GM20431 (cell line): ENCODE data around the gene GAL3ST2.

Source experiments
- in situ Hi-C: fragments of 300-500 bp; cut with MseI, MboI; formaldehyde crosslinking; loops from one replicate; pipeline ENCODE4 v1.15.0; 2020; ENCODE audit warnings: low sequenced_read_pairs; ENCODE audit not compliant: unreplicated experiment

The GAL3ST2 gene

DNA sequence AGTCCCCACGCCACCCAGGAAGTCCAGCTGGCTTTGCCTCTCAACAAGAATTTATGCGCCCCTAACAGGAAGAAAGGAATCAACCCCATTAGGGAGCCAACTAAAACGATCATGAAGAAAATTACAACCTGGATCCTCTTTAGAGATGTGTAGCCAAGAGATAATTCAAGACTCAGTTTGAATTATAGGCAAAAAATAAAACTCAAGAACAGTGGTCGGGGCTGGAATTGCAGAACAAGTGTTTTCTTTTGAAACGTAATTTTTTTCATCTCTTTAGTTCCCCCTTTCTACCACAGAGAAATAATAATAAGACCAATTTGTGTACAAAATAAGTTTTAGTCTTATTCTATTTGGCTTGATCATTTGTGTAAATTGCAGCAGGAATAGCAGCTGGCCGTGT lies 59.7 kb downstream of the GAL3ST2 start:
- in situ Hi-C loops: no loop called here

GRCh38 chr2:241837197-241837965 lies 60.8 kb downstream of the GAL3ST2 start:
- in situ Hi-C loops: no loop called here

DNA sequence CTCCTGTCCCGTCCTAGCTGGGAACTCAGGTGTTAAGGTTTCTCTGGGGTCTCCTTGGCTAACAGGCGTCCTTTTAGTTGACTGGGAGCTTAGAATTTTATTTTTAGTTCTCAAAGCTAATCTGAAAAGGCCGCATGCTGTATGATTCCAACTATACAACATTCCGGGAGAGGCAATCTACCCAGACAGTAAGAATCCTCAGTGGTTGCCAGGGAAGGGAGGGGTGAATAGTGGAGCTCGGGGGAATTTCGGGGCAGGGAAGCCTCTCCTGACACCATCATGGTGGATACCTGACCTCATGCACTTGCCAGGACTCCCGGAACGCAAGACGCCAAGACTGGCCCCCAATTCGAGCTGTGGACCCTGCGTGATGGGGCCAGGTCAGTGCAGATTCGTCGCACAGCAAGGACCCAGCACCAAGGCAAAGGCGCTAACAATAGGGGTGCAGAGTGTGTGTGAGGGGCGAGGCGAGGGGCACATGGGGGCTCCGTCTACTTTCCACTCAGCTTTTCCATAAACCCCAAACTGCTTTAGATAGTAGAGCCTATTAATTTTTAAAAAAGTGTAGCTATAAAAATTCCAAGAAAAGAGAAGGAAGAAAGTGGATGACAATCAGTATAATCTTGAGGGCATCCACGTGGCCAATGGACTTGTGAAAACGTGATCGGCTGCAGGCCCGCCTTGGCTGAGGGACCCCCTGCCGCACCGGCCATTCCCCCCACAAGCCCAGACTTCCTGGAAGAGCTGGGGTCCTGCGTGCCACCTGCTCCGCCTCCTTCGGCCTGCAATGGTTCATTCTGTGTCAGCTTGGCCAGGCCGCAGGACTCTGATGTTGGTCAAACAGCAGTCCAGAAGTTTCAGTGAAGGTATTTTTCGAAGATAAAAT lies 64.8 kb downstream of the GAL3ST2 start:
- in situ Hi-C loops: no loop called here

DNA sequence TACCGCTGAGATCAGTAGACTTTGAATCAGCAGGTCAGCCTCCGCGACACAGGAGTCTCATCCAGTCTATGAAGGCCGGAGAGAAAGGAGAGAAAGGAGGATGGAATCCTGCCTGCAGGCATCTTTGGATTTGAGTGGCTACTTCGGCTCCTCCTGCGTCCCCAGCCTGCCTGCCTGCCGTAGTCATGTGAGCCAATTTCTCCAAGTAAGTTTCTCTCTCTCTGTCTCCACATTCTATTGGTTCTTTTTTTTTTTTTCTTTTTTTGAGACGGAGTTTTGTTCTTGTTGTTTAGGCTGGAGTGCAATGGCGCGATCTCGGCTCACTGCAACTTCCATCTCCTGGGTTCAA lies 65.4 kb downstream of the GAL3ST2 start:
- in situ Hi-C loops: no loop called here

DNA sequence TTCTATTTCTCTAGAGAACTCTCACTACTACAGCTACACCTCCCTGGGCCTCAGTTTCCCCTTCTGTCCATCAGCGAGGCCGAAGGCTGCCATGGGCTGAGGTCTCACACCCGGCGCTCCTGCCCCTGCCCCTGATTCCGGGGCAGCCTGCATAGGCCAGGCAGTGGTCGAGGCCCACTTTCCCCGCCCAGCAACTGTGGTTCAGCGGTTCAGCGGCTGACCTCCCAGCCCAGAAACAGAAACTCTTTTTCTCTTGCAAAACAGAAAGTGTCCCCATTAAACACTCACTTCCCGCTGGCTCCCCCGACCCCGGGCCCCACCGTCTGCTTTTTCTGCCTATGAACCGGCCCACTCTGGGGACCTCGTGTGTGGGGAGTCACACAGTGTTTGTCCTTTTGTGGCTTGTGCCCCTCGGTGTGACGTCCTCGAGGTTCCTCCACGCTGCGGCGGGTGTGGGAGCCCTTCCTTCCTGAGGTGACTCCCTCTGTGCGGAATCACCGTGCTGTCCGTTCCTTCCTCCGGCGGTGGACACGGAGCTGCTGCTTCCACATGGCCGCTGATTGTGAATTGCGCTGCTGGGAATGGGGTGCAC lies 66.1 kb downstream of the GAL3ST2 start:
- in situ Hi-C loops: no loop called here

GRCh38 chr2:241843321-241844065 lies 66.9 kb downstream of the GAL3ST2 start:
- in situ Hi-C loops: no loop called here

DNA sequence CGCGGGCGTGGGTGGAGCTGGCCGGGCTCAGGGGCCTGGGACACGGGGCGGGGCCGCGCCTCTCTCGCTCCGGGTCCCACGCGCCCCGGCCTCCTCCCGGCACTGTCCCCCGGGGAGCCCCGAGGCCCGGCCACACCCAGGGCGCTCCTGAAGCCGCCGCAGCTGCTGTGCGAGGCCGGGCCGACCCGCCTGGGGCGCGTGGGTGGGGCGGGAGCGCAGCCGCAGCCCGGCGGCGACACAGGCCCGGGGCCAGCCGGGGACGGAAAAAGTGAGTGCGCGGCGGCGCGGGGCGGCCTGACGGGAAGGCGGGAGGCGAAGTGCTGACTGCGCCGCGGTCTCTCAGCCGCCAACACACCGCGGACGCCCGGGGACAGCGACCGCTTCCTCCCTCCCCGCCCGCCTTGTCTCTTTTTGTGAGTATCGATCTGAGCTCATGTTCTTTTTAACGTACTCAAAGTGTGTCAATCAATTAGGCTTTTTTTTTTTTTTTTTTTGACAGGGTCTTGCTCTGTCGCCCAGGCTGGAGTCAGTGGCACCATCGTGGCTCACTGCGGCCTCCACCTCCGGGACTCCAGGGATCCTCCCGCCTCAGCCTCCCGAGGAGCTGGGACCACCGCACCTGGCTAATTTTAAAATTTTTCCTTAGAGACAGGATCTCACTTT lies 67.6 kb downstream of the GAL3ST2 start:
- in situ Hi-C loops: no loop called here

DNA sequence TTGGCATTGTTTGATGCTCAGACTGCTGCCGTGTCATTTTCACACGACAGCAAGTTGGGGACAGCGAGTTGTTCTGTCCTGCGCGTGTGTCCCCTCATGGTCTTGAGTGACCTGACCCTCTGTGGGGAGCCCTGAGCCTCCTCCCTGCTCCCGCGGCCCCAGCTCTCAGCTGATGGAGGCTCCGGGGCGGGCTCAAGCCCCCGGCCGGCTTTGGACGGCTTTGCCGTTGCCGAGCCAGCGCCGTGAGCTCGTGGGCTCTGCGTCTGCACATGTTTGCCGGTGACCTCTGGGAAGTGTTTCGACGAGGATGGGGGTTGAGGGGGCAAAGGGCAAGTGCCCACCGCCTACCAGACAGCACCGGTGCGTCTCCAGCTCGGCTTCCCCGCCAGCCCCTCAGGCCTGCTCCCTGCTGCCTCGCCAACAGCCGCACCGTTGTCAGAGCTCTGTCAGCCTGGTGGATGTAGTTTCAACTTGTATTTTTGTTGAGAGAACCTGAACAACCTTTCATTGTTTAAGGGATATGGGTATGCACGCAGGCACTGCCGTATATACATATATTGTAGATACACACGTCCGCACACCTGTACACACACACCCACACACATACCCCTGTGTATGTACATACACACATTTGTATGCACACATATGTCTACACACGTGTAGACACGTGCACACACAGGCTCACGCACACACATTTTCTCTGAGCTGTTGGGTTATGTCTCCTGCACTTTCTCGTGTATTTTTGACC lies 68.4 kb downstream of the GAL3ST2 start:
- in situ Hi-C loops: no loop called here

DNA sequence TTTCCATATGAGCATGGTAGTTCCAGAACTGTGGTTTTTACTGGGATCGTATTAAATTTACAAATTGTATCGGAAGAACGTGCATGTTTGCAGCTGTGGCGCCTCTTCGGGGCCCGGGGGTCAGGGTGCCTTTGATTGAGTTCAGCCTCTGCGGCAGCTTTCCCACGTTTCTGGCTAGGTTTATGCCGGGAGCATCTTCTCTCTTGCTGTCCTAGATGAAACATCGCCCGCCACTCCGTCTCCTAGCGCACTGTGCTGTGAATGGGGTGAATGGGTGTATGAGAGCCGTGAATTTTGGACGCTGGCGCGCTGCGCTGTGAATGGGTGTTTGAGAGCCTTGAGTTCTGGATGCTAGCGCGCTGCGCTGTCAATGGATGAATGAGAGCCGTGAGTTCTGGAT lies 69.8 kb downstream of the GAL3ST2 start:
- in situ Hi-C loops: no loop called here

DNA sequence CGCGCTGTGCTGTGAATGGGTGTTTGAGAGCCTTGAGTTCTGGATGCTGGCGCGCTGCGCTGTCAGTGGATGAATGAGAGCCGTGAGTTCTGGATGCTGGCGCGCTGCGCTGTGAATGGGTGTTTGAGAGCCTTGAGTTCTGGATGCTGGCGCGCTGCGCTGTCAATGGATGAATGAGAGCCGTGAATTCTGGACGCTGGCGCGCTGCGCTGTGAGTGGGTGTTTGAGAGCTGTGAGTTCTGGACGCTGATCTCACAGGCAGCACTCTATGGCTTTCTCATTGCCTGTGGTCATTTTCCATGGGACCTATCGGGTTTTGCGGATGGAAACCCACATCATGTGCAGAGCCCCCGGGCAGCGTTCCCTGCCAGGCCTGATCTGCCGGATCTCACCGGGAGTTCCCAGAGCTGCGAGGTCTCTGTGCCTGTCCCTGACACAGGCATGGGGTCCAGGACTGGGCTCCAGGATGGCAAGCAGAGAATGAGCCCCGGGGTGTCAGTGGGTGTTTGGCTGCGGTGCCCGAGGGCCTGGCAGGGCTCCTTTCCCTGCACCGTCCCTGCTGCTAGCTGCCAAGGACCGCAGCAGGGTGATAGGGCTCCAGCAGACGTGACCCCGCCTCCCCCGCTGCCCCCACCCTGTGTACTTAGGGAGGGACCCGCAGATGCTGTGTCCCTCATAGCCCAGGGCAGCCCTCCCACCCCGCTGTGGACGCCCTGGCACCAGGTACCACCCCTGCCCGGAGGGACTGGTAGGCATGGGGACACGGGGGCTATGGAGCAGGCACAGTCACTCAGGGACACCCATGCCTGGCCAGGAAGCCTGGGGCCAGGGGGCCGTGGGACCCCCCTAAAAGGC lies 72.4 kb downstream of the GAL3ST2 start:
- in situ Hi-C loops: no loop called here

- in situ Hi-C loops: no loop called here
Observed at GRCh38 chr2:241849616-241850543, 73.3 kb downstream of the GAL3ST2 start.

GRCh38 chr2:241850544-241851324 lies 74.1 kb downstream of the GAL3ST2 start:
- in situ Hi-C loops: no loop called here

DNA sequence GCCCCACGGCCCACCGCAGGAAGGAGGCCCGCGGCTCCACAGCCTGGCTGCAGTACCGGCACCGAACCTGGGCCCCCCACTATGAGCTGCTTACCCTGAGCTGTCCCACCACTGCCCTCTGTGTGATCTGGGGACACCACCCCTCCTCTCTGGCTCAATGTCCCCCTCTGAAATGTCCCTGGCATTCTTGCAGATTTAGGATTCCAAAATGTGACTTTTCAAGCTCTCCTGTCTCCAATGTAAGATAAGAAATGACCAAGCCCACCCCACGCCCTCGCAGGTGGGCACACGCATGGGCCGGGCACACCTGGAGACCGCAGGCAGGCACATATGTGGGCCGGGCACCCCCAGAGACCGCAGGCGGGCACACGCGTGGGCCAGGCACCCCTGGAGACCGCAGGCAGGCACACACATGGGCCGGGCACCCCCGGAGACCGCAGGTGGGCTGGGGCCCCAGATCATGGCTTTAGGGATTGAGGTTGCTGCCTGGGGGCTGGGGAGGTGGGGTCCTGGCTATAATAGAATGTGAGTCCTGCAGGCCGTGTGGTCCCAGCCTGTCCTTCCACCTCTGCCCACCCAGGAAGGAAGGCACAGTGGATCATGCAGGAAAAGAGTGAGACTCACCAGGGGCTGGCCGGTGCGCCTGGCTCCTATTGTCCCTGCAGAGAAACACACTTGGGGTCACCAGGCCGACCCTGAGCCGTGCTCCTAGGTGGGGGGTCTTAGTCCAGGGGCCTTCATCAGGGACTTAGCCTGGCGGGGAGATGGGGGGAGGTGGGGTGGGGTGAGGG lies 74.9 kb downstream of the GAL3ST2 start:
- in situ Hi-C loops: no loop called here

DNA sequence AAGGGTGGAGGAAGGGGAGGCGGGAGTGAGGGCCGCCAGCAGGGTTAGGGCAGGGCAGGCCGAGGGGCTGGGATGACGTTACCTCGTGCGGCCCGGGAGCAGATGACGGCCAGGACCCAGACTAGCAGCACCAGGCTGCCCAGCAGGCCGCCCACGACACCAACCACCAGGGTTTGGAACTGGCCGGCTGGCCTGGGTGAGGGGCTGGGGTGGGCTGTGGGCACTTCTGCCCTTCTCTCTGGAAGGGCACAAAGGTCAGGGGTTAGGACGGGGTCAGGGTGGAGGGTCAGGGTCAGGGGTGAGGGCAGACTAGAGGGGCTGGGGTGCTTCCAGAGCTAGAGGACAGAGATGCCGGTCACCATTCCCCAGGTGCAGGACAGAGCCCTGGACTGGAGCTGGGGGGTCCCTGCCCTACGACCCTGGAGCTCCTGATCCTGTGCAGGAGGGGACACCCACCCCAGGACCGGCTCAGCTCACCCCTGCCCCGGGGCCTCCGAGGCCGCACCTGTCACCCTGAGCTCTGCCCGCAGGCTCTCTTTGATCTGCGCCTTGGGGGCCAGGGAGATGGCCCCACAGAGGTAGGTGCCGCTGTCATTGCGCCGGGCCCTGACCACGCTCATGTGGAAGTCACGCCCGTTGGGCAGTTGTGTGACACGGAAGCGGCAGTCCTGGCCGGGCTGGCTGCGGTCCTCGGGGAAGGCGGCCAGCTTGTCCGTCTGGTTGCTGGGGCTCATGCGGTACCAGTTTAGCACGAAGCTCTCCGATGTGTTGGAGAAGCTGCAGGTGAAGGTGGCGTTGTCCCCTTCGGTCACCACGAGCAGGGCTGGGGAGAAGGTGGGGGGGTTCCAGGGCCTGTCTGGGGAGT lies 75.7 kb downstream of the GAL3ST2 start:
- in situ Hi-C loops: no loop called here
